ENCODE data around the gene CCDC24.

The CCDC24 gene

GRCh38 chr1:43956234-43956633, 35.2 kb upstream of the CCDC24 start:
- no peak overlapping the region for H3K4me3 ChIP-seq
- no peak for TF ChIP-seq CTCF (IDR thresholded peaks at IDR 0.05)
- no peak overlapping the region for H3K27ac ChIP-seq
- no peak for DNase-seq (ENCODE audit: low spot score)

- DNase-seq (ENCODE audit: low spot score): no peak
- TF ChIP-seq CTCF (IDR thresholded peaks at IDR 0.05): no peak
- no peak overlapping the region for H3K4me3 ChIP-seq
- no peak overlapping the region for H3K27ac ChIP-seq
These were observed 33.9 kb upstream of the CCDC24 start for GRCh38 chr1:43957407-43958040.

GRCh38 chr1:43958351-43959255, 32.8 kb upstream of the CCDC24 start:
- Histone ChIP-seq H3K27ac (no peak overlapping the region), H3K4me3 (no peak overlapping the region)
- TF ChIP-seq CTCF (IDR thresholded peaks at IDR 0.05): no peak
- DNase-seq (ENCODE audit: low spot score): no peak

GRCh38 chr1:43960798-43961197, 30.6 kb upstream of the CCDC24 start:
- no peak overlapping the region for H3K4me3 ChIP-seq
- no peak overlapping the region for H3K27ac ChIP-seq
- TF ChIP-seq CTCF (IDR thresholded peaks at IDR 0.05): no peak
- DNase-seq (ENCODE audit: low spot score): no peak

- Histone ChIP-seq H3K27ac (no peak overlapping the region), H3K4me3 (no peak overlapping the region)
- no peak for DNase-seq (ENCODE audit: low spot score)
- no peak for TF ChIP-seq CTCF (IDR thresholded peaks at IDR 0.05)
These were observed 29.7 kb upstream of the CCDC24 start for GRCh38 chr1:43961692-43962091.

- no peak for DNase-seq (ENCODE audit: low spot score)
- Histone ChIP-seq H3K27ac (no peak overlapping the region), H3K4me3 (no peak overlapping the region)
- no peak for TF ChIP-seq CTCF (IDR thresholded peaks at IDR 0.05)
These were observed 29.1 kb upstream of the CCDC24 start for GRCh38 chr1:43962324-43962723.

- Histone ChIP-seq H3K27ac (no peak overlapping the region), H3K4me3 (no peak overlapping the region)
- no peak for DNase-seq (ENCODE audit: low spot score)
- TF ChIP-seq CTCF (IDR thresholded peaks at IDR 0.05): no peak
These were observed 28.4 kb upstream of the CCDC24 start for GRCh38 chr1:43963006-43963405.
